Inflammatory macrophage (primary cell): ENCODE data around the gene GORAB.

Experiments used
- DNase-seq, 2 donors: peaks; one replicate each; pipeline ENCODE4 v3.0.0-alpha.2; 2020 to 2022
- total RNA-seq, 18 experiments: gene quantifications; one replicate each; lab custom pipeline; 2026; ENCODE audit warnings: mixed read lengths in 6 of 18, inconsistent platforms in 2 of 18; lab: John Stamatoyannopoulos, UW

Gene GORAB
- 7.9 to 36.1 (median 19.1) reads per million in 18 experiments for total RNA-seq

DNA sequence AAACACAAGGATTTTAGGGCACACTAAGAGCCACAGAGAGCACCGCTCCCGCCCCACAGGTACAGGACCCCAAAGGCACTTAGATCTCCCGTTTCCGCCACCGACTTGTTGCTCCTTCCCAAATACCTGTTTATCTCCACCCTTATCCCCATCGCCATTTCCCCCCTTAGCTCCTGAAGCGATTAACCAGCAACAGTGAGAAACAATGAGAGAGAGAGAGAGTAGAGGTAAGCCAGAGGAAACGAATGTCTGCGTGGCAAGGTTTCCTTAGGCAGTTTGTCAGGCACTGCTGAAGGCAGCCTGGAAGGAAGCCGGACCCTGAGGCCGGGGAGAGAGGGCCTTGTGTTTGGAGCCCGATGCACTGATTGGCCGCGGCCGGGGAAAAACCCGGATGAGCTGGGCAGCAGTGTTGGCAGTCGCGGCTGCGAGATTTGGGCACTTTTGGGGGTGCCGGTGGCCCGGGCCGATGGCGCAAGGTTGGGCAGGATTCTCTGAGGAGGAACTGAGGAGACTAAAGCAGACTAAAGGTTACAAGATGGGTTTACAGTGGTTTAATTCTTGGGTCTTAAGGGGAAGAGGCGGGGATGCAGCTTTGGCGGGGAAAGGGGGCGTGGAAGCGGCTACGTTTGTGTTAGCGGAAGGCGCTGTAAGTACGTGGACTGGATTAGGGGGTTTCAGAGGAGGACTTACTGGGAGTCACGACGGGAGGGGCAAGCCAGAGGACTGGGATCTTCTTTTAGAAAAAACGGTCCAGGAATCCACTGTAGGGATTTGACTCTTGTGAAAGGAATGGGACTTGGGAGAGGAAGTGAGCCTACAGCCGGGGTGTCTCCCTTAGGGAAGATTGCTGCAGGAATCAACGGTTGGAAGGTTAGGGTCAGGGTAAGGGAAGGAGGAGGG, at the start of gene GORAB:
Gene GORAB, plus strand, starts transcription at position 409 of the 900 bp plus-strand sequence. Its CDS starts 58 bp downstream, at position 467.
- peak; percentile 95 to 97 for DNase-seq

- DNase-seq, result no peak
Measured at GRCh38 chr1:170483051-170483450, 48.9 kb upstream of the GORAB start.

- no peak for DNase-seq
Measured at GRCh38 chr1:170487503-170487902, 44.5 kb upstream of the GORAB start.

DNA sequence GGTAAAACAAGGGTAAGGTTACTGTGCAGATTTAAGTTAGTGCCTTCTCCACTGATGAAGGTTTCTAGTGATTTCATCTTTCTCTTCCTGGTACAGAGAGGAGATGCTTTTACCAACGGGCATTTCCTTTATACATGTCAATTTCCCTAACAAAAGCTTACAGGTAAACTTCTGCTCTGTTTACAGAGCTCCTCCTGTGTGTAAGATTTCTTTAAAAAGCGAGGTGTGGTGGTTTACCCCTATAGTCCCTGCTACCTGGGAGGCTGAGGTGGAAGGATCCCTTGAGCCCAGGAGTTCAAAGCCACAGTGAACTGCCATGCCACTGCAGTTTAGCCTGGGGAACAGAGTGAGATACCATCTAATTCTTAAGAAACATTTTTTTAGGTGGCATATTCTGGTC, 40.7 kb upstream of the GORAB start:
- no peak for DNase-seq

- no peak for DNase-seq
Measured at GRCh38 chr1:170494369-170494768, 37.6 kb upstream of the GORAB start.

DNA sequence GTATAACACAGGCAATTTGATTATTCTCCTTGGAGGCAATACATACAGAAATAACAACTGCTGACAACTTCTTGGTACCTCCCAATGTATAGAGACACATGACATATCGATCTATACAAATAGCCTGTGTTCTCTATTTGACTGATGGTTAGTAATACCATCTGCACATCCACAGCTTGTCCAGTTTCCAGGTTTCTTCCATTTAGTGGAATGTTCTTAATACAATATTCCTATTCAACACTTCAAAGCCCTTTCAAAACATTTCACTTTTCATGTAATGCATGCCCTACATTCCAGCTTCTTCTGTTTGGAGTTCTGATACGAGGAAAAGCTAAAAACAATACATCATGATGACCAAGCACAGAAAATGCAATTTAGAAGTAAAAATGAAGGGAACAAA, 37.0 kb upstream of the GORAB start:
- DNase-seq, result no peak

DNA sequence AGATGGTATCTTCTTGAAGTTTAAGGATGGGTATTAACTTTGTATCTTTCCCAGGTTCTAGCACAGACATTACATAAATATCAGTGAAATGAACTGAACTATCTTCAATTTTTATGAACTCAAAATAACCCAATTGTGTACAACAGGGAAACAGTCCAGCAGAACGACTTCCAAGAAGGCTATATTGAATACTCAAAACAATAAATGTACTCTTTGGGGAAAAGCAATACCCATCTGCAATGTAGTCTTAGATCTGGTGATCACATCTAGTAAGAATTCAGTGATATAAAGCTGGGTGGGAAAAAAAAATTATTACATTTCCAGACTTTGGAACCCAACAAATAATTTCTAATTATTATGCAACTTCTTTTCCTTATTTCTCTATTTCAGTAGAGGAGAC, 33.1 kb upstream of the GORAB start:
- no peak for DNase-seq

GRCh38 chr1:170503665-170504064, 28.3 kb upstream of the GORAB start:
- DNase-seq, result no peak

DNA sequence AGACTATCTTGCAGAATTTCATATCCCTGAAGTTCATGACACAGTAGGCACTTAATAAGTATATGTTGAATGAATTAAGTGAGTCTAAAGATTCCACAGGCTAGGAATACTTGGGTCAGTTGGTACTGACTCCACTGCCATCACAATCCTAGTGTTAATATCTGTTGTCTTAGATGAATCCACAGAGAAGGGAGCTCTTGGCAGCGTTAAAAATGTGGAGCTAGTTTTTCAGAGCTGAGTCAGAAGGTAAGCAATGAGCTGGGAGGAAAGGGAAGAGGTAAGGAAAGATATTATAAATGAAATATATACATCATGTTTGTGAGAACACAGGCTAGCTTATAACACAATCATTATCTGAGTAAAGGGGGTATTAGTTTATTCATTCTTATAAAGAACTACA, 21.8 kb upstream of the GORAB start:
- DNase-seq, result no peak

GRCh38 chr1:170511038-170511437, 20.9 kb upstream of the GORAB start:
- DNase-seq, result no peak

DNA sequence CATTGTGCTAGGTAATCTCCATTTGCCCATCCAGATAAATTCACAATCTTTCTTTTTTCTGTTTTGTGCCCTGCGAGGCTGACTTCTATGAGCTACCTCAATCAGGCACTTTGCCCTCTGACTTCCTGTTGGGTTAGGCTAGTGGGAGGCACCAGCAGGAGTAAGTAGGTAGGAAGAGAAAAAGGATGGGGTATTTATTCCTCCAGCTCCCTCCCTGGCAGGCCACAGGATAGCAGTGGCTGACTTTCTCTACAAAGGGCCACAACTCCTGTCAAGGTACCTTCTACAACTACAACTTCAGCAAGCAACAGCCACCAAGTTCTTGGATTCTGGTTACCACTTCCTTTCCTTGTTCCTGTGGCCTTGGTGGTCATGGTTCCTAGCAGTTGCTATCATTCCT, 18.8 kb upstream of the GORAB start:
- DNase-seq, result no peak

DNA sequence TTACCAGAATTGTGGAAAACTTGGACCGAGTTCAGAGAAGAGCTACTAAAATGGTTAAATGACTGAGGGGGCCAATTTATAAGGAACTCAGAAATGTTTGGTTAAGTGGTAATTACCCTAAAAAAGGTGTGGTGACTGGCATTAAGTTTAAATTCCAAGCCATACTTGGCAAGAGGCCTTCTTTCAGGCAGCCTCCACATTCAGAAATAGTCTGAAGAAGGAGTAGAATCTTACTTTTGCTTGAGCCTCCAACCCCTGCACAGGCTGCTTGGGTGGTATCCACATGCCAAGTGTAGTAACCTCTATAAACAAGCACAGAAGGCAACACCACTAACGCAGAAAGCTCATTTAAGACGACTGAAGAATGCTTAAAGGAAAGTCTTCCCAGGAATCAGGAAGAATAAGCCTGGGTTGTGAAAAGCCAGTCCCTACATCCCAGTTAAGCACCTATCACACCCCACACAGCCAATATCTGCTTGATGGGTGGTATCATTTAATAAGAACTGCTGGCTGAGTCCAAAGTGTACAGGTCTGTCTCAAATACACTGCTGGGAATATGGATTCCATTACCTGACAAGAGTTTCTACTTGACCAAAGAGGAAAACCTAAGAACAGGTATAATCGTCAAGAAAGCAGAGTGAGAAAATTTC, 13.7 kb upstream of the GORAB start:
- no peak for DNase-seq

GRCh38 chr1:170518965-170519364, 13.0 kb upstream of the GORAB start:
- no peak for DNase-seq

DNA sequence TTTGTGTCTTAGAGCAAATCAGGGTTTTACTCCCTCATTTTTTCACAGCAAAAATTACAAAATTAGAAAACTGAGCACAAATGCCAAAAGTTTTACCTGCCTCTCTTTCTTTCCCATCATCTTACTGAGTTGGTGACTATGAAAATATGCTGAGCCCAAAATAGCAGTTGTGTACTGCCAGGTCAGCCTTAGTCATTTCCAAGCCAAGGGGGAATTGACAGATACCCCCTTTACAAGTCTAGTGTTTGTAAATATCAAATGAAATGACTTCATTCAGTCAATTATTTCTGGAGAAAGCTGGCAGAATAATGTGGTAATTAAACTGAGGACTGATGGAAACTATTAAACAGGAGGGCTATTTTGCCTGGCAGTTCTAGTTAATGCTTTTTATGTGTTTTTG, 11.4 kb upstream of the GORAB start:
- DNase-seq, result no peak

GRCh38 chr1:170521818-170522217, 10.1 kb upstream of the GORAB start:
- DNase-seq, result no peak

- DNase-seq, result peak in 1 of 2 donors; percentile 47
Measured at GRCh38 chr1:170530972-170531757, 801 bp upstream of the GORAB start.

- peak; percentile 87 to 90 for DNase-seq
Measured at GRCh38 chr1:170533298-170533697, 1.3 kb downstream of the GORAB start.

DNA sequence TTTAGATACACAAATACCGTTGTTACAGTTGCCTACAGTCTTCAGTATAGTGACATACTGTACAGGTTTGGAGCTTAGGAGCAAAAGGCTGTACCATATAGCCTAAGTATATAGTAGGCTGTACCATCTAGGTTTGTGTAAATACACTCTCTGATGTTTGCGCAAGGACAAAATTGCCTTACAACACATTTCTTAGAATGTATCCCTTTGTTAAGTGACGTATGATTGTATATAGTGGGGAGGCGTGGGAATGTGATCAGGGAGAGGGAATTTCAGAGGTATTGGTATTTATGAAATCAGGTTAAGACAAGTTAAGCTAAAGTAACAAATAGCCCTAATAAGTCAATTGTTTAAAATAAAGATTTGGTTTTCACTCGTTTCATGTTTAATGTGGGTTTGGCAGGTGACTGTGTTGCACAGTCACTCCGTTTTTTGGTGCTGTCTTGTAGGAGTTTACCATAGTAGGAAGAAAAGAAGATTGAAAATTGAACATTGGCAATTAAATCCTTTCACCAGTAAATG, 2.7 kb downstream of the GORAB start:
- DNase-seq, result peak in 1 of 2 donors; percentile 13

DNA sequence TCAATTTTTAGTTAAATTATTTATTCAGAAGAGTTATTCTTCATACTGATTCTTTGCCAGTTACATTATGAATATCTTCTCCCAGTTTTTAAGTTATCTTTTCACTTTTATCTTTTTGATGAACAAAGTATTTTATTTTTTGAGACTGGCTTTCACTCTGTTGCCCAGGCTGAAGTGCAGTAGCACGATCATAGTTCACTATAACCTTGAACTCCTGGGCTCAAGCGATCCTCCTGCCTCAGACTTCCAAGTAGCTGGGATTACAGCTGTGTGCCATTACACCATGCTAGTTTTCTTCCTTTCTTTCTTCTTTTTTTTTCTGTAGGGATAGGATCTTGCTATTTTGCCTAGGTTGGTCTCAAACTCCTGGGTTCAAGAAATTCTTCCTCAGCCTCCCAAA, 3.5 kb downstream of the GORAB start:
- DNase-seq, result no peak

DNA sequence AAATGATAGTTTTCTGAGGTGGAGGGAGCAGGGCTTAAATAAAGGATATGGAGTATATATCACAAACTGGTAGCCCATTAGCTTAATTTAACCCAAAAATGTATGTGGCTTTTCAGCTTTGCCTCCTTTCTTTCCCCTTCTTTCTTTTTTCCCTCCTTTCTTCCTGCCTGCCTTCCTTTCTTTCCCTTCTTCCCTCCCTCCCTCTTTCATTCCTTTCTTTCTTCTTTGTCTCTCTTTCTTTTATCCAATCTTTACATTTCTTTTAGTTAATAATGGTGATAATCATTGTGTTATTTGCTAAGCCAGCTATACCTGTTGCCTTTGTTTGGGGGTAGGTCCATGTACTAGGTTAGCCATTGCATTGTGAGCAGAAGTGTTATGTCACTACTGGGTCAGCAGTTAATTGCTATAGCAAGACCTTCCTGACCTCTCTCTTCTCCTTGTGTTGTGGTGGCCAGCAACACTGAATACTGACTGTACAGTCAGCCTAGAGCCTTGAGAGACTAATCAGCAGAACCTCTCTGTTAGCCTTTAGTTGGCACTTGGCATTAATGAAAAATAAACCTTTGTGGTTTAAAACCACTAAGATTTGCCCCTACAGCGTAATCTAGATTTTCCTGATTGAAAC, 5.1 kb downstream of the GORAB start:
- DNase-seq, result peak; percentile 47 to 66

GRCh38 chr1:170537798-170538503, 6.0 kb downstream of the GORAB start:
- peak in 1 of 2 donors; percentile 39 for DNase-seq

GRCh38 chr1:170538687-170539086, 6.7 kb downstream of the GORAB start:
- DNase-seq, result no peak
